HepG2 (cell line): ENCODE data around the gene RAB40C. TPM values are rescaled to one million over a fixed set of nuclear protein-coding genes. Genes with fewer than 3 reads are reported as not detected.

Experiments used
- AGO2 ChIP-seq: fragments of 200-400 bp; formaldehyde crosslinking; optimal IDR thresholded peaks from 2 replicates; pipeline ENCODE3; 2017; ENCODE audit warnings: mild to moderate bottlenecking, low read depth, low read length, moderate library complexity
- ARNT ChIP-seq: fragments of 450-650 bp; IDR thresholded peaks from 2 replicates; pipeline ENCODE4 v1.6.1; 2017
- CHCHD3 ChIP-seq: sonication (generic); formaldehyde crosslinking; IDR thresholded peaks from 2 replicates; pipeline ENCODE4 v1.8.0; 2022; ENCODE audit warnings: mild to moderate bottlenecking, missing genetic modification reagents, moderate library complexity
- HOXA5 ChIP-seq: sonication (generic); formaldehyde crosslinking; IDR thresholded peaks from 2 replicates; pipeline ENCODE4 v1.4.0; 2020; ENCODE audit warnings: missing genetic modification reagents
- KDM5B ChIP-seq: sonication (generic); formaldehyde crosslinking; IDR thresholded peaks from 2 replicates; pipeline ENCODE4 v1.4.0; 2020; ENCODE audit warnings: missing genetic modification reagents, mild to moderate bottlenecking, borderline replicate concordance
- MTF1 ChIP-seq: sonication (generic); formaldehyde crosslinking; IDR thresholded peaks from 2 replicates; pipeline ENCODE4 v1.5.0; 2020; ENCODE audit warnings: missing genetic modification reagents
- RAD21 ChIP-seq: fragments of 450-650 bp; formaldehyde crosslinking; IDR thresholded peaks from 2 replicates; pipeline ENCODE4 v1.5.0; 2020; ENCODE audit warnings: mild to moderate bottlenecking
- RAD51 ChIP-seq: fragments of 450-650 bp; IDR thresholded peaks from 2 replicates; pipeline ENCODE4 v1.6.1; 2016; ENCODE audit warnings: borderline replicate concordance
- RBM39 ChIP-seq: fragments of 200-400 bp; formaldehyde crosslinking; IDR thresholded peaks from one replicate; pipeline ENCODE4 v1.6.1; 2018; ENCODE audit warnings: antibody characterized with exemption, mild to moderate bottlenecking, low read depth, low read length; ENCODE audit not compliant: poor library complexity, severe bottlenecking
- REPIN1 ChIP-seq: sonication (generic); formaldehyde crosslinking; IDR thresholded peaks from 2 replicates; pipeline ENCODE4 v1.8.0; 2022; ENCODE audit warnings: missing genetic modification reagents, low read depth, mild to moderate bottlenecking, borderline replicate concordance
- STAT6 ChIP-seq: sonication (generic); formaldehyde crosslinking; IDR thresholded peaks from 2 replicates; pipeline ENCODE4 v1.4.0; 2020; ENCODE audit warnings: missing genetic modification reagents, mild to moderate bottlenecking, borderline replicate concordance
- TCF12 ChIP-seq, 2 experiments: fragments of 450-650 bp in 1 of 2; sonication (generic) in 1 of 2; formaldehyde crosslinking in 1 of 2; IDR thresholded peaks; 2 replicates each; pipeline versions ENCODE4 v1.6.1 to v1.8.0; 2017 to 2022; ENCODE audit warnings: antibody characterized with exemption in 1 of 2, mild to moderate bottlenecking in 1 of 2, missing genetic modification reagents in 1 of 2, moderate library complexity in 1 of 2
- TEAD2 ChIP-seq: sonication (generic); formaldehyde crosslinking; IDR thresholded peaks from 2 replicates; pipeline ENCODE4 v1.9.0; 2021; ENCODE audit warnings: missing genetic modification reagents
- XBP1 ChIP-seq: sonication (generic); formaldehyde crosslinking; IDR thresholded peaks from 2 replicates; pipeline ENCODE4 v1.5.0; 2020; ENCODE audit warnings: missing genetic modification reagents
- ZNF496 ChIP-seq: sonication (generic); formaldehyde crosslinking; IDR thresholded peaks from 2 replicates; pipeline ENCODE4 v1.8.1; 2023; ENCODE audit warnings: mild to moderate bottlenecking, moderate library complexity, missing genetic modification reagents; ENCODE audit not compliant: insufficient replicate concordance
- ZNF747 ChIP-seq: sonication (generic); formaldehyde crosslinking; IDR thresholded peaks from 2 replicates; pipeline ENCODE4 v1.8.1; 2023; ENCODE audit warnings: missing genetic modification reagents, mild to moderate bottlenecking, borderline replicate concordance
- polyA plus RNA-seq, 8 experiments: library from polyadenylated mRNA; depleted of rRNA in 3 of 8; stranded (reverse) in 7 of 8; unstranded in 1 of 8; fragments of >200 nt; fragmentation: Illumina TruSeq in 4 of 8; extraction: Trizol in 4 of 8; gene quantifications; 2 replicates each; pipeline versions ENCODE4 v1.2.1 to v1.2.3, GENCODE V29; 2011 to 2016; ENCODE audit warnings: low read depth in 4 of 8, missing spikeins in 1 of 8, mixed read lengths in 1 of 8; ENCODE audit not compliant: insufficient read depth in 1 of 8
- total RNA-seq, 5 experiments: library from RNA; depleted of rRNA; stranded (reverse); fragments of >200 nt; fragmentation: Illumina TruSeq; extraction: Trizol; gene quantifications; 2 replicates each; pipeline ENCODE4 v1.2.3, GENCODE V29; 2016; ENCODE audit warnings: low read depth in 1 of 5
- TF ChIP-seq, protein P1 (sequence below): sonication (generic); formaldehyde crosslinking; IDR thresholded peaks from 2 replicates; pipeline ENCODE4 v1.4.0; 2020; ENCODE audit warnings: mild to moderate bottlenecking, low read depth, missing genetic modification reagents
- TF ChIP-seq, protein P2 (sequence below): sonication (generic); formaldehyde crosslinking; IDR thresholded peaks from 2 replicates; pipeline ENCODE4 v1.4.0; 2020; ENCODE audit warnings: mild to moderate bottlenecking, missing genetic modification reagents, borderline replicate concordance

RAB40C gene
- total and polyA plus RNA-seq, 2 of the 13 experiments (the other 11 are each of a cell fraction or from before 2014, with no cell fraction given) = 7.7 to 11.5 TPM

GRCh38 chr16:642189-643049 lies 52.6 kb downstream of the RAB40C start (continued):
- TF ChIP-seq, protein P1, sequence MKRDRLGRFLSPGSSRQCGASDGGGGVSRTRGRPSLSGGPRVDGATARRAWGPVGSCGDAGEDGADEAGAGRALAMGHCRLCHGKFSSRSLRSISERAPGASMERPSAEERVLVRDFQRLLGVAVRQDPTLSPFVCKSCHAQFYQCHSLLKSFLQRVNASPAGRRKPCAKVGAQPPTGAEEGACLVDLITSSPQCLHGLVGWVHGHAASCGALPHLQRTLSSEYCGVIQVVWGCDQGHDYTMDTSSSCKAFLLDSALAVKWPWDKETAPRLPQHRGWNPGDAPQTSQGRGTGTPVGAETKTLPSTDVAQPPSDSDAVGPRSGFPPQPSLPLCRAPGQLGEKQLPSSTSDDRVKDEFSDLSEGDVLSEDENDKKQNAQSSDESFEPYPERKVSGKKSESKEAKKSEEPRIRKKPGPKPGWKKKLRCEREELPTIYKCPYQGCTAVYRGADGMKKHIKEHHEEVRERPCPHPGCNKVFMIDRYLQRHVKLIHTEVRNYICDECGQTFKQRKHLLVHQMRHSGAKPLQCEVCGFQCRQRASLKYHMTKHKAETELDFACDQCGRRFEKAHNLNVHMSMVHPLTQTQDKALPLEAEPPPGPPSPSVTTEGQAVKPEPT (CRISPR knock-in tag) = no peak
- TF ChIP-seq ZNF496 (CRISPR knock-in tag) (no peak), ARNT (no peak), ZNF747 (CRISPR knock-in tag) (no peak; the same call in 1 of the 2 replicates), RBM39 (no peak), XBP1 (CRISPR knock-in tag) (no peak), RAD51 (no peak), CHCHD3 (0 out of 2 replicates have a peak, but pooled peaks have one; percentile 38), RAD21 (CRISPR knock-in tag) (peak; percentile 24; the same call in 1 of the 2 replicates), REPIN1 (CRISPR knock-in tag) (peak; percentile 67; the same call in 1 of the 2 replicates), MTF1 (no peak), AGO2 (peak; percentile 74), HOXA5 (CRISPR knock-in tag) (no peak), TEAD2 (CRISPR knock-in tag) (no peak), TCF12 (IDR thresholded peaks at IDR 0.05) (no peak), TCF12 (CRISPR knock-in tag; IDR thresholded peaks at IDR 0.05) (0 out of 2 replicates have a peak, but pooled peaks have one; percentile 40), KDM5B (CRISPR knock-in tag) (no peak; the same call in 1 of the 2 replicates), STAT6 (no peak)
- TF ChIP-seq, protein P2, sequence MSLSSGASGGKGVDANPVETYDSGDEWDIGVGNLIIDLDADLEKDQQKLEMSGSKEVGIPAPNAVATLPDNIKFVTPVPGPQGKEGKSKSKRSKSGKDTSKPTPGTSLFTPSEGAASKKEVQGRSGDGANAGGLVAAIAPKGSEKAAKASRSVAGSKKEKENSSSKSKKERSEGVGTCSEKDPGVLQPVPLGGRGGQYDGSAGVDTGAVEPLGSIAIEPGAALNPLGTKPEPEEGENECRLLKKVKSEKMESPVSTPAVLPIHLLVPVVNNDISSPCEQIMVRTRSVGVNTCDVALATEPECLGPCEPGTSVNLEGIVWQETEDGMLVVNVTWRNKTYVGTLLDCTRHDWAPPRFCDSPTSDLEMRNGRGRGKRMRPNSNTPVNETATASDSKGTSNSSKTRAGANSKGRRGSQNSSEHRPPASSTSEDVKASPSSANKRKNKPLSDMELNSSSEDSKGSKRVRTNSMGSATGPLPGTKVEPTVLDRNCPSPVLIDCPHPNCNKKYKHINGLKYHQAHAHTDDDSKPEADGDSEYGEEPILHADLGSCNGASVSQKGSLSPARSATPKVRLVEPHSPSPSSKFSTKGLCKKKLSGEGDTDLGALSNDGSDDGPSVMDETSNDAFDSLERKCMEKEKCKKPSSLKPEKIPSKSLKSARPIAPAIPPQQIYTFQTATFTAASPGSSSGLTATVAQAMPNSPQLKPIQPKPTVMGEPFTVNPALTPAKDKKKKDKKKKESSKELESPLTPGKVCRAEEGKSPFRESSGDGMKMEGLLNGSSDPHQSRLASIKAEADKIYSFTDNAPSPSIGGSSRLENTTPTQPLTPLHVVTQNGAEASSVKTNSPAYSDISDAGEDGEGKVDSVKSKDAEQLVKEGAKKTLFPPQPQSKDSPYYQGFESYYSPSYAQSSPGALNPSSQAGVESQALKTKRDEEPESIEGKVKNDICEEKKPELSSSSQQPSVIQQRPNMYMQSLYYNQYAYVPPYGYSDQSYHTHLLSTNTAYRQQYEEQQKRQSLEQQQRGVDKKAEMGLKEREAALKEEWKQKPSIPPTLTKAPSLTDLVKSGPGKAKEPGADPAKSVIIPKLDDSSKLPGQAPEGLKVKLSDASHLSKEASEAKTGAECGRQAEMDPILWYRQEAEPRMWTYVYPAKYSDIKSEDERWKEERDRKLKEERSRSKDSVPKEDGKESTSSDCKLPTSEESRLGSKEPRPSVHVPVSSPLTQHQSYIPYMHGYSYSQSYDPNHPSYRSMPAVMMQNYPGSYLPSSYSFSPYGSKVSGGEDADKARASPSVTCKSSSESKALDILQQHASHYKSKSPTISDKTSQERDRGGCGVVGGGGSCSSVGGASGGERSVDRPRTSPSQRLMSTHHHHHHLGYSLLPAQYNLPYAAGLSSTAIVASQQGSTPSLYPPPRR (CRISPR knock-in tag) = peak; percentile 23; the same call in 1 of the 2 replicates
